Gastroesophageal sphincter (tissue), 3 donors: ENCODE results near the gene PRUNE1.

ENCODE experiments used
- CTCF ChIP-seq, 4 experiments: fragments of 200-600 bp in 2 of 4; fragments of 450-650 bp in 2 of 4; sonication (generic) in 1 of 4; IDR thresholded peaks; one replicate each; pipeline ENCODE4 v1.5.1; 2017 to 2019; ENCODE audit warnings: antibody characterized with exemption in 4 of 4, mild to moderate bottlenecking in 2 of 4, moderate library complexity in 2 of 4
- POLR2A ChIP-seq, 2 donors: fragments of 450-650 bp; IDR thresholded peaks; one replicate each; pipeline ENCODE4 v1.6.1; 2017; ENCODE audit warnings: antibody characterized with exemption in 2 of 2, mild to moderate bottlenecking in 2 of 2, moderate library complexity in 1 of 2
- POLR2AphosphoS5 ChIP-seq: sonication (generic); formaldehyde crosslinking; IDR thresholded peaks from one replicate; pipeline ENCODE4 v1.6.1; 2017; ENCODE audit warnings: antibody characterized with exemption

GRCh38 chr1:150960646-150961045, 47.6 kb upstream of the PRUNE1 start:
- TF ChIP-seq CTCF (IDR thresholded peaks at IDR 0.05) (no peak), POLR2A (IDR thresholded peaks at IDR 0.05) (no peak), POLR2AphosphoS5 (no peak)
